Measurements from ENCODE around the gene LAMA2. TPM values are rescaled to one million over a fixed set of nuclear protein-coding genes. Genes with fewer than 3 reads are reported as not detected.

Gene LAMA2
- total and polyA plus RNA-seq, 4 donors, result 5.2 to 105 (median 45.9) TPM

DNA sequence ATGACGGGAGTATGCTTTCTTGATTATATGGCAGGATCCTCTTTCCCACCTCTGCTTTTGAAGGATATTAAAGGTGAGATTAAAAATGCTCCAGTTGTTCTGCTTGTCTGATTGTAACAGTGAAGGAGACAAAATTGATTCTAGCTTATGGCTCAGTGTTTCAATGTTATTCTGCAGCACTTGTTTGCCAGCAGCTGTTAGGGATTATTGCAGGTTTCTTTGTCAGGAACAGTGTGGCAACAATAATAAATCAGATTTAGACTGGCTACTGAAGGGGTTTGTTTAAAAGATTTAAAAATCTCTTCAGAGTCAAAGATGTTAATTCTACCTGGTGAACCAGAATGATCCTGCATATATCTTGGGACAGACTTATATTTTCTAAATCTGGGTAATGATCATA is 126.9 kb downstream of the LAMA2 start:
- Histone ChIP-seq H3K9me3 (ENCODE audit: control insufficient read depth in 4 of 4, insufficient read depth in 3 of 4, low read length in 3 of 4) (no peaks in the 10 kb centered on the region), H3K36me3 (ENCODE audit: control insufficient read depth in 4 of 4, insufficient read depth in 4 of 4, low read length in 4 of 4) (peaks cover 0 to 1% (median 0%) of the 10 kb centered on the region in 4 donors), H3K9ac (ENCODE audit: insufficient read depth in 1 of 2, low read length in 2 of 2) (no peak overlapping the region), H3K4me3 (no peak overlapping the region), H3K27ac (ENCODE audit: low read depth in 1 of 2, low read length in 1 of 2) (no peak overlapping the region), H3K4me1 (ENCODE audit: control insufficient read depth in 5 of 5, insufficient read depth in 5 of 5, low read length in 5 of 5) (peaks cover 0 to 15% (median 0%) of the 10 kb centered on the region in 5 donors), H3K27me3 (ENCODE audit: control insufficient read depth in 3 of 3, insufficient read depth in 3 of 3, low read length in 2 of 3) (no peaks in the 10 kb centered on the region)
- TF ChIP-seq, protein P1, sequence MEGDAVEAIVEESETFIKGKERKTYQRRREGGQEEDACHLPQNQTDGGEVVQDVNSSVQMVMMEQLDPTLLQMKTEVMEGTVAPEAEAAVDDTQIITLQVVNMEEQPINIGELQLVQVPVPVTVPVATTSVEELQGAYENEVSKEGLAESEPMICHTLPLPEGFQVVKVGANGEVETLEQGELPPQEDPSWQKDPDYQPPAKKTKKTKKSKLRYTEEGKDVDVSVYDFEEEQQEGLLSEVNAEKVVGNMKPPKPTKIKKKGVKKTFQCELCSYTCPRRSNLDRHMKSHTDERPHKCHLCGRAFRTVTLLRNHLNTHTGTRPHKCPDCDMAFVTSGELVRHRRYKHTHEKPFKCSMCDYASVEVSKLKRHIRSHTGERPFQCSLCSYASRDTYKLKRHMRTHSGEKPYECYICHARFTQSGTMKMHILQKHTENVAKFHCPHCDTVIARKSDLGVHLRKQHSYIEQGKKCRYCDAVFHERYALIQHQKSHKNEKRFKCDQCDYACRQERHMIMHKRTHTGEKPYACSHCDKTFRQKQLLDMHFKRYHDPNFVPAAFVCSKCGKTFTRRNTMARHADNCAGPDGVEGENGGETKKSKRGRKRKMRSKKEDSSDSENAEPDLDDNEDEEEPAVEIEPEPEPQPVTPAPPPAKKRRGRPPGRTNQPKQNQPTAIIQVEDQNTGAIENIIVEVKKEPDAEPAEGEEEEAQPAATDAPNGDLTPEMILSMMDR (IDR thresholded peaks at IDR 0.05; ENCODE audit: control extremely low read depth, extremely low read depth), result no peak
- 84 to 89% methylated on average over 1 of the region's 1 CpG for WGBS, 2 donors
- no peak for ATAC-seq (ENCODE audit: insufficient read depth, low FRiP score)
- no peak for DNase-seq

DNA sequence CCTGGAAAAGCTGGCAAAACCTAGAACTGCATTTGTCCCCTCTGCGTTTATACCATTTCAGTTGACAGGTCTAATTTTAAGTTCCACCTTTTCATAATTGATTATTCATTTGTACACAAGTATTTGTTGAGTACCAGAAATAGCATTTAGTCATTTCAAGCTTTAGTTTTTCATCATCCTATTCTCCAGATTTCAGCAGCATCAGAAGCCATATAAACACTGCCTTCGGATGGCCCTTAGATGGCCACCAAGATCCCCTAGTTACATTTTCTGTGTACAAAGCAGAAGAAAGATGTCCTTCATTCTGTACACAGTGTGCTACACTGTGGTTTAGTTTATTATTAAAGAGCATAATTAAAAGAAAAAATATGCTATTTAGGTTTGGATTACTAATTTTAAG is 131.4 kb downstream of the LAMA2 start:
- H3K4me1 ChIP-seq (ENCODE audit: control insufficient read depth in 5 of 5, insufficient read depth in 5 of 5, low read length in 5 of 5), result peaks cover 0 to 4% (median 0%) of the 10 kb centered on the region in 5 donors
- H3K36me3 ChIP-seq (ENCODE audit: control insufficient read depth in 4 of 4, insufficient read depth in 4 of 4, low read length in 4 of 4), result no peaks in the 10 kb centered on the region
- no peak overlapping the region for H3K9ac ChIP-seq (ENCODE audit: insufficient read depth in 1 of 2, low read length in 2 of 2)
- DNase-seq (no peak), ATAC-seq (ENCODE audit: insufficient read depth, low FRiP score) (no peak)
- H3K4me3 ChIP-seq, result no peak overlapping the region
- TF ChIP-seq, protein P1 (IDR thresholded peaks at IDR 0.05; ENCODE audit: control extremely low read depth, extremely low read depth), result no peak
- H3K27ac ChIP-seq (ENCODE audit: low read depth in 1 of 2, low read length in 1 of 2), result no peak overlapping the region
- H3K9me3 ChIP-seq (ENCODE audit: control insufficient read depth in 4 of 4, insufficient read depth in 3 of 4, low read length in 3 of 4), result no peaks in the 10 kb centered on the region
- H3K27me3 ChIP-seq (ENCODE audit: control insufficient read depth in 3 of 3, insufficient read depth in 3 of 3, low read length in 2 of 3), result no peaks in the 10 kb centered on the region
- 83 to 88% methylated on average over 2 of the region's 2 CpGs for WGBS, 2 donors

DNA sequence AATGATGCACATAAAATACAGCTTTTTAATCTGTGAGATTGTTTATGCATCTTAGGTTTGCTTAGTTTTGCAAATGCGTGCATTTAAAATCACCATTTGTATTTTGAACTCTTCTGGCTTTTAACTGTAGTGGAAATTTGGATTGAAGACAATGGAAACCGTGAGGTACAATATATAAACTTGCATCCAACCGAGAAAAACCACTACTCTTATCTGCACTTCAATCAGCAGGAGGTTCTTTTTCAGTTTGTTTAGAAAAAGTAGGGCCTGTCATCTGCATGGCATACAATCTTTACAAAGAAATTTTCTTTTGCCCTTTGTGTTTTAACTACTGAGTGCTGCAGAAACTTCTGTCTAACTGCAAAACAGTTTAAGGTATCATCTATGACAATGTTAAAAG is 132.8 kb downstream of the LAMA2 start:
- Histone ChIP-seq H3K36me3 (ENCODE audit: control insufficient read depth in 4 of 4, insufficient read depth in 4 of 4, low read length in 4 of 4) (no peaks in the 10 kb centered on the region), H3K27me3 (ENCODE audit: control insufficient read depth in 3 of 3, insufficient read depth in 3 of 3, low read length in 2 of 3) (no peaks in the 10 kb centered on the region), H3K9ac (ENCODE audit: insufficient read depth in 1 of 2, low read length in 2 of 2) (no peak overlapping the region), H3K4me1 (ENCODE audit: control insufficient read depth in 5 of 5, insufficient read depth in 5 of 5, low read length in 5 of 5) (peaks cover 0 to 4% (median 0%) of the 10 kb centered on the region in 5 donors), H3K4me3 (no peak overlapping the region), H3K27ac (ENCODE audit: low read depth in 1 of 2, low read length in 1 of 2) (no peak overlapping the region), H3K9me3 (ENCODE audit: control insufficient read depth in 4 of 4, insufficient read depth in 3 of 4, low read length in 3 of 4) (no peaks in the 10 kb centered on the region)
- DNase-seq (no peak), ATAC-seq (ENCODE audit: insufficient read depth, low FRiP score) (no peak)
- TF ChIP-seq, protein P1 (IDR thresholded peaks at IDR 0.05; ENCODE audit: control extremely low read depth, extremely low read depth), result no peak
- WGBS, 2 donors, result 37 to 38% methylated on average over 3 of the region's 3 CpGs

DNA sequence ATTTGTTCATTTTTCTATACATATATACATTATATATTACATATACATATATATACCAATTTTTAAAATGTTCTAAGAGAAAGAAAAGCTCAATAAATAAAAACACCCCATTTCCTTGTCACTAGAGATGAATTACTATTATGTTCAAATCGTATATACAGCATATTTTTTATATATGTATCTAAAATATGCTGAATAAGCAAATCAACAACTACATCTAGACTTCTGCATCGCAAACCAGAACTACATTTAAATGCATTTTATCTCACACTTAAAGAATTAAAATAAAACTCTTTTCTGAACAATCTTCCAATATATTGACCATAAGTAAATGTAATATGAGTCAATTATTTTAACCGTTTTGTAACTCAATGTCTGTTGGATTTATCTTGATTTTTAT is 133.9 kb downstream of the LAMA2 start:
- Histone ChIP-seq H3K9me3 (ENCODE audit: control insufficient read depth in 4 of 4, insufficient read depth in 3 of 4, low read length in 3 of 4) (no peaks in the 10 kb centered on the region), H3K4me1 (ENCODE audit: control insufficient read depth in 5 of 5, insufficient read depth in 5 of 5, low read length in 5 of 5) (peaks cover 0 to 2% (median 0%) of the 10 kb centered on the region in 5 donors), H3K27ac (ENCODE audit: low read depth in 1 of 2, low read length in 1 of 2) (no peak overlapping the region), H3K9ac (ENCODE audit: insufficient read depth in 1 of 2, low read length in 2 of 2) (no peak overlapping the region), H3K36me3 (ENCODE audit: control insufficient read depth in 4 of 4, insufficient read depth in 4 of 4, low read length in 4 of 4) (peaks cover 0 to 4% (median 0%) of the 10 kb centered on the region in 4 donors), H3K4me3 (no peak overlapping the region), H3K27me3 (ENCODE audit: control insufficient read depth in 3 of 3, insufficient read depth in 3 of 3, low read length in 2 of 3) (no peaks in the 10 kb centered on the region)
- TF ChIP-seq, protein P1 (IDR thresholded peaks at IDR 0.05; ENCODE audit: control extremely low read depth, extremely low read depth), result no peak
- WGBS, 2 donors, result 84 to 88% methylated on average over 3 of the region's 3 CpGs
- no peak for ATAC-seq (ENCODE audit: insufficient read depth, low FRiP score)
- DNase-seq, result no peak
